Gastrocnemius medialis (tissue), 4 donors: ENCODE measurements around the gene ZFYVE16.

Experiments used
- POLR2A ChIP-seq, 2 donors: fragments of 450-650 bp; IDR thresholded peaks; one replicate each; pipeline ENCODE4 v1.6.1; 2017; ENCODE audit warnings: antibody characterized with exemption in 2 of 2, mild to moderate bottlenecking in 2 of 2, moderate library complexity in 2 of 2
- TF ChIP-seq, protein P1 (sequence below), 5 experiments: fragments of 450-650 bp in 3 of 5; fragments of 200-600 bp in 2 of 5; sonication (generic) in 2 of 5; IDR thresholded peaks in 4 of 5; conservative IDR thresholded peaks in 1 of 5; 1 replicate in 4 of 5; 2 replicates in 1 of 5; pipeline ENCODE4 v1.5.1; 2016 to 2019; ENCODE audit warnings: antibody characterized with exemption in 5 of 5, mild to moderate bottlenecking in 3 of 5, moderate library complexity in 3 of 5

DNA sequence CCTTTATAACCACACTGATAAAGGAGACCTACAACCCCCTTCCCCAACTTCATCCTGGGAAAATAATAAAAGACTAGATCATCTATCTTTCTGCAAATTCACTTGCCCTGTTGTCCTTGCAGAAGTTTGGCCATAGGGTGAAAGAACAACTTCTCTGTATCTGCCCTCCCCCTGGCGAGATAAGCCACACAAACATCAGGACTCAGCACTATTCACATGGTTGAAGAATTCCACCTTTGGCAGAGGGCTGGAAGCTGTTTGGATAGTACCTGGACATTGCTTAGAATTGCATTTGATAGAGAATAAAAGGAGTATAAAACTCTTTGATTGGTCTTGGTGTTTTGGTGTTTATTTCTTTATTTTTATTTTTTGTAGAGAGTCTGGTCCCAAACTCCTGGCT lies 97.0 kb downstream of the ZFYVE16 start:
- TF ChIP-seq, protein P1, sequence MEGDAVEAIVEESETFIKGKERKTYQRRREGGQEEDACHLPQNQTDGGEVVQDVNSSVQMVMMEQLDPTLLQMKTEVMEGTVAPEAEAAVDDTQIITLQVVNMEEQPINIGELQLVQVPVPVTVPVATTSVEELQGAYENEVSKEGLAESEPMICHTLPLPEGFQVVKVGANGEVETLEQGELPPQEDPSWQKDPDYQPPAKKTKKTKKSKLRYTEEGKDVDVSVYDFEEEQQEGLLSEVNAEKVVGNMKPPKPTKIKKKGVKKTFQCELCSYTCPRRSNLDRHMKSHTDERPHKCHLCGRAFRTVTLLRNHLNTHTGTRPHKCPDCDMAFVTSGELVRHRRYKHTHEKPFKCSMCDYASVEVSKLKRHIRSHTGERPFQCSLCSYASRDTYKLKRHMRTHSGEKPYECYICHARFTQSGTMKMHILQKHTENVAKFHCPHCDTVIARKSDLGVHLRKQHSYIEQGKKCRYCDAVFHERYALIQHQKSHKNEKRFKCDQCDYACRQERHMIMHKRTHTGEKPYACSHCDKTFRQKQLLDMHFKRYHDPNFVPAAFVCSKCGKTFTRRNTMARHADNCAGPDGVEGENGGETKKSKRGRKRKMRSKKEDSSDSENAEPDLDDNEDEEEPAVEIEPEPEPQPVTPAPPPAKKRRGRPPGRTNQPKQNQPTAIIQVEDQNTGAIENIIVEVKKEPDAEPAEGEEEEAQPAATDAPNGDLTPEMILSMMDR (IDR thresholded peaks at IDR 0.05 in 4 of 5, conservative IDR thresholded peaks at IDR 0.05 in 1 of 5): no peak
- TF ChIP-seq POLR2A (IDR thresholded peaks at IDR 0.05): no peak
